GM21529 (cell line): ENCODE results near the gene HNRNPC.
"Not testable (repeated sequence)": the region's sequence is repeated elsewhere in the genome, so short reads cannot be mapped to it uniquely, and the experiment has no call there.

ENCODE experiments used
- ATAC-seq: cut with Tn5 transposase; IDR thresholded peaks from one replicate; pipeline ENCODE4 v1.9.1; 2021; ENCODE audit not compliant: unreplicated experiment

The HNRNPC gene

DNA sequence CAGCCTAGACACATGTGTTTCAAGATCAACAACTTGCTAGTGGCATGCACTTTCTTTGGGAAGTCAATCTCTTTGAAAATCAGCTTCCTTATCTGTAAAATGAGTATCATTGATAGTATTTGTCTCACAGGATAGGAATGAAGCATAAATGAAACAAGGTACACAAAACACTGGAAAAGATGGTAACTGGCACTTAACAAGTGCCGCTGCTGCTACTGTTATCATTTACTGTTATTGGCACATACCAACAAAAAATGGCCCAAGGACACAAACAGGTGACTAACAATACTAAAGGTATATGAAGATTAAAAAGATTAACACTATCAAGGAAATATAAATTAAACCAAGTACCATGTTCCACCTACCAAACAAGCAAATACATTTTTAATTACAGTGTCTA, 20.9 kb downstream of the HNRNPC start:
- no peak for ATAC-seq

DNA sequence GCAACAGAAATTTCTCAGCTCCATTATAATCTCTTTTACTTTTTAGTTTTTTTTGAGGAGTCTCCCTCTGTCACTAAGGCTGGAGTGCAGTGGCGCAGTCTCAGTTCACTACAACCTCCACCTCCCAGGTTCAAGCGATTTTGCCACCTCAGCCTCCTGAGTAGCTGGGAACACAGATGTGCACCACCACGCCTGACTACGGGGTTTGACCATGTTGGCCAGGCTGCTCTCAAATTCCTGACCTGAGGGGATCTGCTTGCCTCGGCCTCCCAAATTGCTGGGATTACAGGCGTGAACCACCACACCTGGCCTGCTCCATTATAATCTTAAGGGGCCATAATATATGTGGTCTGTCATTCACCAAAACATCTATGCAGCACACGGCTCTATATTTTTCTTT, 23.4 kb downstream of the HNRNPC start:
- no peak for ATAC-seq

DNA sequence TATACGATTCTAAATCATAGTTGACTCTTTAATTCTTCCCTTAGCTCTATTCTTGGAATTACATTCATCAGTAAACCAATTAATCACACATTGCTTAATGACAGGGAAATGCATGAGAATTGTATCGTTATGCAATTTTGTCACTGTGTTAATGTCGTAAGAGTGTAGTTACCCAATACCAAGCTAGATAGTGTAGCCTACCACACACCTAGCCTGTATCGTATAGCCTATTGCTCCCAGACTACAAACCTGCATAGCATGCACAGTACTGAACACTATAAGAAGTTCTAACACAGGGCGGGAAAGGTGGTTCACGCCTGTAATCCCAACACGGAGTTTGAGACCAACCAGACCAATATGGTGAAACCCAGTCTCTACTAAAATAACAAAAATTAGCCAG, 24.7 kb downstream of the HNRNPC start:
- ATAC-seq, result no peak

DNA sequence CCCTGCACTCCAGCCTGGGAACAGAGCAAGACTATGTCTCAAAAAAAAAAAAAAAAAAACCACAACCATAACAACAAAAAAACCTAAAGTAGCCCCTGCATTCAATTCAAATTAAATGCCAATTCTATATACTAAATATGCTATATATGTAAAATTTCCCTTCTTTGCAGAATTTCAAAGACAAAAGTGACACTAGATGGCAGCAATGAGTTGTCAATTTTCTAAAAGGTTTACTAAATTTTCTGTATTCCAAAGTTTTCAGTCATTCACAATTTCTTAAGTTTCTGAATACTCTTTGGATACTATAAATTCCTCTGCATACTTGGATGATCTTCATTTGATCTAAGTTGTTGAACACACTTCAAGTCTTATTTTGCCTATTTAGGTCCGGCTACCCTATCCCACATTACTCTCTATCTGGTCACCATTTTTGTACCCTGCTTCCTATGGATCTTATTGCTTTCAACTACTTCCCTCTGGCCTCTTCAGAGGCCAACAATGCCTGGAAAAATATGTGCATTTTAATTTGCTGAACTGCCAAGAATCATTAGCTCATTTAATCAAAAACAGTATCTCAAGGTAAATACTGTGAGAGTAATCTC, 27.9 kb downstream of the HNRNPC start:
- ATAC-seq, result no peak

DNA sequence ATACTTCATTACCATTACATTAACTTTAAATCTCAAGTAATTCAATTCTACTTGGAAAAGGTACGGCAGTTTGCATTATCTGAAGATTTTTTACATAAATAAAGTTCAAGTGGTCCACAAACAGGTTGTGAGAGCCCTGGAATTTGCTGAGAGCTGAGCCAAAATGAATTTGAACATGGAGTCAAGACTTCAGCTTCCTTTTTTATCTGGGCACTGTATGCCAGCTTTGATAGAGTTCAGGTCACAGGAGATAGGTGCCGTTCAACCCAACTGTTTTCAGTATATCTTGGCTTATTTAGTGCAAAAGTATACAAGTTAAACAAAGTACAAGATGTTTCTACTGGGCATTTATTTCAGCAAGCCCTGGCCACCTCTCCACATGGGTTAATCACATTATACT, 28.8 kb downstream of the HNRNPC start:
- ATAC-seq, result no peak

DNA sequence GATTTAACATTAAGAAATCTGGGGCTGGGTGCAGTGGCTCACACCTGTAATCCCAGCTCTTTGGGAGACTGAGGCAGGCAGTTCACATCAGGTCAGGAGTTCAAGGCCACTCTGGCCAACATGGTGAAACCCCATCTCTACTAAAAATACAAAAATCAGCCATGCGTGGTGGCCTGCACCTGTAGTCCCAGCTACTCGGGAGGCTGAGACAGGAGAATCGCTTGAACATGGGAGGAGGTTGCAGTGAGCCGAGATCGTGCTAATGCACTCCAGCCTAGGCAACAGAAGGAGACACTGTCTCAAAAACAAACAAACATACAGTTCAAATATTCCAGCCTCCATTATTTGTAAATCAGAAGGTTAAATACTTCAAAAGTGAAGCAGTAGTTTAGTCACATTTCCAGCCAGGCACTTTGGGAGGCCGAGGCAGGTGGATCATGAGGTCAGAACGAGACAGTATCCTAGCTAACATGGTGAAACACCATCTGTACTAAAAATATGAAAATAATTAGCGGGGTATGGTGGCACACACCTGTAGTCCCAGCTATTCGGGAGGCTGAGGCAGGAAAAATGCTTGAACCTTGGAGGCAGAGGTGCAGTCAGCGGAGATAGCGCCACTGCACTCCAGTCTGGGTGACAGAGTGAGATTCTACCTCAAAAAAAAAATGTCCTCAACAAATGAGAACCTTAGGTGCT, 30.3 kb downstream of the HNRNPC start:
- ATAC-seq, result no peak

DNA sequence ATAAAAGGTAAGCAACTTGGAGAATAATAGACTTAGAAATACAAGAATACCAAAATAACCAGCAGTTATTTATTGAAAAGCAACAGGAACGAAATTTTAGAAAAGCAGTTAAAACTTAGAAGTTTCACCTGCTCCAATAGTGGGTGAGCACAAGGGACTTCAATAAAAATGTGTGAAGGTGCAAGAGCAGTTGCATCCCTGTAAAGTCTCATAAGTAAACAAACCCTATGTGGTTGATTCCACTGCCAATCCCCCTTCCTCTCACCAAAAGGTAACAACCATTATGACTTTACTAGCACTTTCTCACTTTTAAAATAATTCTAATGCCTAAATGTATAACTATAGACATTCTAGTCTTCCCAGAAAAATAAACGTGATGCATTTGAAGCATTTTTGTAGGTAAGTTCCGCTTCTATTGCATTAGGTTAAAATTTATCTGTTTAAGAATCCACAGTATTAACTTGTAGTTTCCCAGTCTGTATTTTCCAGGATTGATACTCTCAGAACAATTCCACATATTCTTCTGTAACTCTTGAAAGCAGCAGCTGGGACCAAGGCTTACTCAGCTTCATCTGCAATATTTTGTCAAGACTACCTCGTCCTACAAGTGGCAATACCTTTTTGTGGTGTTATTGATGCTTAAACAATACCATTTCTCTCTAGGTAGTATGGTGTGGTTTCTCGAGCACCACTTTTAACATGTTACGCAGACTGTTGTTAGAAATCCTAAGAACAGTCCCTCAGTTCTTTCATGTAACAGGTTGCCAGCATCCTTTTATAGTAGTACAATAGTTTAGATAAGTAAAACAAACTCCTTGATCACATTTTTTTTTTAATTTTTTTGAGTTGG, 32.1 kb downstream of the HNRNPC start:
- no peak for ATAC-seq

DNA sequence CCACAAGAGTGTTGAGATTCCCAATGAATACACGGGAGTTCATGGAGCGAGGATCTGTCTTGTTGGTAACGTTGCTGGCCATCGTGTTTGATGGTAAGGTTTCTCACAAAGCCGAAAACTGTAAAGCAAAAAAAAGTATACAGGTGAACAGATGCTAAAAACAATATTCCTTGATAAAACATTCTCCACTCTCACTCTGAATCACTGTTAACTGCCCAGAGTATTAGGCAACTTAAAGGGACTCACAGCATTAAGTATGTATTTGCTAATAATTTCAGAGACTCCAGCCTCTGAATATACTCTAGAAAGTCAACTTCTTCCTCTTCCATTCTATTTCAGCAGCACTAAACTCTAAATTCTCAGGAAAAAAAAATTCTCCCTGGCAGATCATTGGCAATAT, 35.1 kb downstream of the HNRNPC start:
- no peak for ATAC-seq

DNA sequence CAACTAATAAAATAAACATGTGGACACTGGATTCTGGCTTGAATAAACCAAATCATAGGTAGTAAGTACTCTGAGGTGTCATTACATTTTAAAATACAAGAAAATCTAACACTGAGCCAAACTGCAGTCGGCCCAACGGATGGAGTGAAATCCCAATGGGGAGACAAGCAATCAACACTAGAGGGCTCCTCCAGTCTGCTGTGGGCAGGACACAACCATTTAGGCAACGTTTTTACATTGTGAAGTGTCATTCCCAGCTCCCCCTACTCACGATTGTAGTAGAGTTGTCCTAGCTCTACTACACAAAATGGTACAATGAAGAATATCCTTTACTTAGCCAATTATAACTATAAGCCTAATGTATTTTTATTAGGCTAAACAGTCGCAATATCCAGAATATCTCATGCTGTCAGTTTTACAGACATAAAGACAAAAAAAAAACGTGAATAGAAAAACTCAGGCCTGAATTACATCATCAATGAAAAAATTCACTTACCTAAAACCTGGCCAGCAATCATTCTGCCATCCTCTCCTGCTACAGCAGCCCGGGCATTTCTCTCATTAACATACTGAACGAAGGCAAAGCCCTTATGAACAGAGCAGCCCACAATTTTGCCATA, 35.7 kb downstream of the HNRNPC start:
- ATAC-seq, result no peak

DNA sequence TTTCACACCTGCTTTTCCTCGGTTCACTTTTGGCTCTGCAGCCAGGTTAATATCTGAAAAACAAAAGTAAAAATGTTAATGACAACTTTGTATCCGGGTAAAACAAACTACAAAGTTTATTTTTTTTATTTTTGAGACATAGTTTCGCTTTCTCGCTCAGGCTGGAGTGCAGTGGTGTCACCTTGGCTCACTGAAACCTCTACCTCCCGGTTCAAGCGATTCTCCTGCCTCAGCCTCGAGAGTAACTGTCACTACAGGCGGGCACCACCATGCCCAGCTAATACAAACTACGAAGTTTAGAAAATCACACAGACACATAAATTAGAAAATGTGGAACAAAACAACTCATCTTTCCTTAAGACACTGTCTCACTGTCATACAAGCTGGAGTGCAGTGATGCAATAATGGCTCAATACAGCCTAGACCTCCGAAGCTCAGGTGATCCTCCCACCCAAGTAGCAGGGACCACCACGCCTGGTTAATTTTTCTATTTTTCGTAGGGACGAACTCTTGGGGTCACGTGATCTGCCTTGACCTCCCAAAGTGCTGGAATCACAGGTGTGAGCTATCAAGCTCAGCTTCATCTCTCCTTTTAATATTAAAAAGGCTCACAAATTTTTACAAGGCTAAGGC, 38.1 kb downstream of the HNRNPC start:
- no peak for ATAC-seq

DNA sequence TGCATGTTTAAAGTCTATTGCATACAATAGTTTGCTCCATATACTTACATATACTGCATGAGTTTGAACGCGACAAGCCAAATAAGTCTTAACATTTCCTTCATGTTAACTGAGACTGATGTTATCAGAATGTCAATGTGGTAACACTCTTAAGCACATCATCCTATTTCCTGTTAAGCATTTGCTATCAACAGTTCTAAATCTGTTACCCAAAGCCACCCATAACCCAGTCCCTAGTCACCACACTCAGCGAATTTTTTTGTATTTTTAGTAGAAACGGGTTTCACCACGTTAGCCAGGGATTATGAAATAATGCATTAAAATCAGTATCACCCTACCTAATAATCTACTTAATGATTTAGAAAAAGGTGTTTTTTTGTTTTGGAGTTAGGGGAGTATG, 39.4 kb downstream of the HNRNPC start:
- ATAC-seq, result no peak

DNA sequence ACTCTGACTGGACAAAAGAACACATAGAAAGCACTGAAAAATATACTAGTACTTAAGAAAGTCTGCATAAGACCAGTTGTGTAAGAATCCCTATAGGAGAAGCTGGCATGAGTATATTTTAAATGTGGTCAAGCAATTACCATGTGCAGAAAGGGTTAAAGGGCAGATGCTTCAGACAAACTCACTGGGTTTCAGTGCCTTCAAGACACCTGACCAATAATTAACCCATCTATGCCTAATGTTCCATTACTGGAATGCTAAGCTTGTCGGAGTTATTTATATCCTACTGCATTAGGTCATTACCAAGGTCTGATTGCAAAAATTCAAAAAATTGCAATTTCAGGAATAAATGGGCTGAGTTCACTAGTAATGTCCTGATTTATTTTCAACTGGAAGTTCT, 41.3 kb downstream of the HNRNPC start:
- no peak for ATAC-seq

DNA sequence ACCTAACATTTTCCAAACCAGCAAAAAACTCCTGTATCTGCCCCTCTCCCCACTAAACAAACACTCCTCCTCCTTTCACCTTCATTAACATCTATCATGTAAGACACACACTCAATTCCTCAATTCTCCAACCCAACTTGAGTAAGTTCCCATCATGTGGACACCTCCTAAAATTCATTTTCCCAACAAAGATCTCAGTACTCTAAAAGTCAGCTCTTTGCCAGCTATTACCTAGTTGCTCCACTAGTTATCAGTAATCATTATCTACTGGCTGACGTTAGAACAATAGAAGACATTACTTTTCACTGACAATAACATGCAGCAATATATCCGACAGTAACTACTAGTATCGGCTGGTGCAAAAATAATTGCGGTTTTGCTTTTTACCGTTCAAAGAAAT, 42.1 kb downstream of the HNRNPC start:
- ATAC-seq, result no peak

DNA sequence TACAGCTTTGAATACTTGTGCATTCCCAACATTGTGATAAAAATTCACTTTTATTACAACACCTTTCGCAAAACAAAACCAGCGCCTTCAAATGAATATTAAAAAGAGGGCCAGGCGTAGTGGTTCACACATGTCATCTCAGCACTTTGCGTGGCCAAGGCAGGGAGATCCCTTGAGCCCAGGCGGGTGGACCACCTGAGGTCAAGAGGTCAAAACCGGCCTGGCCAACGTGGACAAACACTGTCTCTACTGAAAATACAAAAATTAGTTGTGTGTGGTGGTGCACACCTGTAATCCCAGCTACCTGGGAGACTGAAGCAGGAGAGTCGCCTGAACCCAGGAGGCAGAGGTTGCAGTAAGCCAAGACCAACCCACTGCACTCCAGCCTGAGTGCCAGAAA, 42.8 kb downstream of the HNRNPC start:
- no peak for ATAC-seq

DNA sequence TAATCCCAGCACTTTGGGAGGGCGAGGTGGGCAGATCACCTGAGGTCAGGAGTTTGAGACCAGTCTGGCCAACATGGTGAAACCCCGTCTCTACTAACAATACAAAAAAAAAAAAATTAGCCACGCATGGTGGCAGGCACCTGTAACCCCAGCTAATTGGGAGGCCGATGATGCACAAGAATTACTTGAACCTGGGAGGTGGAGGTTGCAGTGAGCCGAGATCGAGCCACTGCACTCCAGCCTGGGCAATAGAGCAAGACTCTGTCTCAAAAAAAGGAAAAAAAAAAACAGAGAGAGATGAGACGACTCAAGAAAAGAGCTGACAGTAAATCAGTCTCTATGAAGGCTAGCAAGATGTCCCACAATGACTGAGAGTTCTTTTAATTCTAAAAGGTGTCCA, 44.1 kb downstream of the HNRNPC start:
- not testable (repeated sequence) for ATAC-seq

DNA sequence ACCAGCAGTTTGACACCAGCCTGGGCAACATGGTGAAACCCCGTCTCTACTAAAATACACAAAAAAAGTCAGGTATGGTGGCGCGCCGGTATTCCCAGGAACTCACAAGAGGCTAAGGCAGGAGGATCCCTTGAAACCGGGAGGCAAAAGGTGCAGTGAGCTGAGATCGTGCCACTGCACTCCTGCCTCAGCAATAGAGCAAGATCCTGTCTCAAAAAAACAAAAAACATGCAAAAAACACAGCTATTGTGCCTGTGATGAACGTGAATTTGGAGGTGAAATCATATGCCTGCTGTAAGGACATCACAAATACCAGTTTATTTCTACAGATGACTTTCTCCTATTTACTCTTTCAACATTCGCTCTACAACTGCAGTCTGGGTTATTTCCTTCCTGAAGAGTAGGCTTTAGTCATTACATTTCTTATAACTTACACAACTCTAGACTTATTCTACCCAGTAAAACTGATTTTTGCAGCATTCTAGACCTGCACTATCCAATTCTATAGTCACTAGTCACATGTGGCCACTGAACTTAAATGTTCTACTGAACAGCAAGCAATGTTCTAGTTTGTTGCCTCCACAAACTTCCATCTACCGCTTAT, 48.3 kb downstream of the HNRNPC start:
- ATAC-seq, result no peak

DNA sequence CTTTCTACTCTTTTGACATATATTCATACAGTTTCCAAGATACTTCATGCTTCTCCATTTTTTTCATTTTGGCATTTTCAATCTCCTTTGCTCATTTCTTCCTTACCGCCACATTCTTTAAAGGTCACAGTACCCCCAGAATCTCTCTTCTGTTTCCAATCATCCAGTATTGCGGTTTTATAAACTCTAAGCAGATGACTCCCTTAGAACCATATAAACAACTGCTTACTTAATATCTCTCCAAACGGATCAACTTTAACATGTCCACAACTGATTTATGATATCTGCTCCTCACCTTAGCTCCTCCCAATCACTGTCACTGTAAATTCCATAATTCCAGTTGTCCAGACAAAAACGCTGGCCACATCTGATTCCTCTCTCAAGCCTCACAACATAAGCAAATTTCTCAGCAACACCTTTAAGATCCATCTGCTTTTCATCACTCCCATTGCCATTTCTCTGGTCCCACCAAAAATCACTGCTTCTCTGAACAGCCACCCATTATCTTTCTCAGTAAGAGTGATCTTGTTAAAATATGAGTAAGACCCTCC, 49.6 kb downstream of the HNRNPC start:
- ATAC-seq, result no peak

DNA sequence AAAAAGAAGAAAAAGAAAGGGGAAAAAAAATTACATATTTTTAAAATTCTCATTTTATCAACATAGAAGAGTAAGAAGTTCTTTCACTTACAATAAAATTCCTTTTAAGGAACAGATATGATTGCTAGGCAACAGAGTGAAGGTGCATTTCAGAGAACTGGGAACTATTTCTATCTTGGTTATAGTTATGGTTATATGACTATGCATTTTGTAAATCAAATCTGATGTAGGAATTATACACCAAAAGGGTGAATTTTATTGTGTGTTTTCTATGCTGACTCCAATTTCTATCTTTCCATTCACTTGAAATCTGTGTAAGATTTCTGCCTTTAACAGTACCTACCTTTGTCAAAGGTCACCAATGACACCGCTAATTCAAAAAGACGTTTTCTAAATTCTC, 50.1 kb downstream of the HNRNPC start:
- no peak for ATAC-seq

DNA sequence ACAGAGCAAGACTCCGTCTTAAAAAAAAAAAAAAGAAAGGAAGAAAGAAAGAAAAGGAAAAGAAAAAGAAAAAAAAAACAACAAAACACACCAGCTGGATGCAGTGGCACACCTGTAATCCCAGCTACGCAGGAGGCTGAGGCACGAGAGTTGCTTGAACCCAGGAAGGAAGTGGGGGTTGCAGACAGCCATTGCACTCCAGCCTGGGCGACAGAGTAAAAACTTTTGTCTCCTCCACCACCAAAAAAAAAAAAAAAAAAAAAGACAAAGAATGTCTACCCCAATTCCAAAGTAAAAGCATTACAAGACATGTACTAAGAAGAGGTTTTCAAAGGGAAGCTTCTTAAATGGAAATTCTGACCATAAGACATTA, 53.4 kb downstream of the HNRNPC start:
- ATAC-seq, result no peak

DNA sequence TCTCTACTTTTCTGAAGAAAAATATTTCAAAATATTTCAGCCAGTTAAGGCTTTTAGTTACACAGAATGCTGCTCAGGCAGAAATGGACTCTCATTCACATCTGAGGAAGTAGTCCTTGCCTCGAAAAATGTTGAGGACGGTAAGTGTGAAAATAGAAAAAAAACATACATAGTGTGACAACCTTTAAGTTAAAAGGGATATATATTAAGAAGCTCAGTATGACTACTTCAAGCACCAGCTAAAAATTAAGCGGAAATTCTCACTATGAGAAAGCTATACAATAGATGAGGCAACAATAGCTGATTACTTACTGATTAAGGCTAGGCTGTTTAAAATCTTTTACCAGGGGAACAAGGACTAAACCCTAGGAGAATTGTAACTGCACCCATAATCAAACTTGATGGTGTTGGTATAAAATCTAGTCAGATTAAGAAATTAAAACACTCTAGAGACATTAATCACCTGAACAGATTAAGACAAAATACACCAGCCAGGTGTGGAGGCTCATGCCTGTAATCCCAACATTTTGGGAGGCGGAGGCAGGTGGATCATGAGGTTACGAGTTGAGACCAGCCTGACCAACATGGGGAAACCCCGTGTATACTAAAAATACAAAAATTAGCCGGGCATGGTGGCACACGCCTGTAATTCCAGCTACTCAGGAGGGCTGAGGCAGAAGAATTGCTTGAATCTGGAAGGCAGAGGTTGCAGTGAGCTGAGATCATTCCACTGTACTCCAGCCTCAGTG, 53.9 kb downstream of the HNRNPC start:
- no peak for ATAC-seq
